Kidney glomerular epithelial cell (primary cell): ENCODE data around the gene POLE.
A peak's percentile ranks its signal among the peaks of the same experiment; 100 is the strongest.

ENCODE experiments used
- DNase-seq: peaks from one replicate; lab custom pipeline; 2025; lab: John Stamatoyannopoulos, UW

POLE gene

GRCh38 chr12:132657004-132657727 is 30.0 kb downstream of the POLE start:
- DNase-seq = no peak

- no peak for DNase-seq
Observed at GRCh38 chr12:132653567-132654290, 33.4 kb downstream of the POLE start.

DNA sequence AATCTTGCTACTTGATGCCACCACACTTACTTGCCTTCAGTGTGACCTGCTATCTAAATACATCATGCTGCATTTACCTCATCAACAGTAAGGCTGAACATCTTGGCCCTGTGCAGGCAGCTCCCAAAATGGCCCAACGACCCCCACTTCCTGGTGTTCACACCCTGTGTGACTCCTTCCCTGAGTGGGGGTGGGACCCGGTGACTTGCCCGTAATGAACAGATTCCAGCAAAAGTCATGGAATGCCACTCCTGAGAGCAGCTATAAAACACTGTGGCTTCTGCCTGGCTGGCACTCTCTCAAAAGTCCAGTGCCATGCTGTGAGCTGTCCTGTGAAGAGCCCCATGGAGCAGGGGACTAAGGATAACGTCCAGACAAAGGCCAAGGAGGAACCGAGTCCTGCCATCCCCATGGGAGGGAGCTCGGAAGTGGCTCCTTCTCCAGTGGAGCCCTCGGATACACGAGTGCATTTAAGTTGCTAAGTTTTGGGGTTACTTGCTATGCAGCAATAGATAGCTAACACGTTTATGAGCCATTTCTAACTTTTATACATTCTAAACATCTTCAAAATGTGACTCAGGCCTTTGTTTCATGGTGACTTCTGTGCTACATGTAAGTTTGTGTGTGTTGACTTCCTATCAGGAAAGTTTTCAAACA is 35.6 kb downstream of the POLE start:
- DNase-seq = no peak

GRCh38 chr12:132649226-132649945 is 37.8 kb downstream of the POLE start:
- DNase-seq = no peak

DNA sequence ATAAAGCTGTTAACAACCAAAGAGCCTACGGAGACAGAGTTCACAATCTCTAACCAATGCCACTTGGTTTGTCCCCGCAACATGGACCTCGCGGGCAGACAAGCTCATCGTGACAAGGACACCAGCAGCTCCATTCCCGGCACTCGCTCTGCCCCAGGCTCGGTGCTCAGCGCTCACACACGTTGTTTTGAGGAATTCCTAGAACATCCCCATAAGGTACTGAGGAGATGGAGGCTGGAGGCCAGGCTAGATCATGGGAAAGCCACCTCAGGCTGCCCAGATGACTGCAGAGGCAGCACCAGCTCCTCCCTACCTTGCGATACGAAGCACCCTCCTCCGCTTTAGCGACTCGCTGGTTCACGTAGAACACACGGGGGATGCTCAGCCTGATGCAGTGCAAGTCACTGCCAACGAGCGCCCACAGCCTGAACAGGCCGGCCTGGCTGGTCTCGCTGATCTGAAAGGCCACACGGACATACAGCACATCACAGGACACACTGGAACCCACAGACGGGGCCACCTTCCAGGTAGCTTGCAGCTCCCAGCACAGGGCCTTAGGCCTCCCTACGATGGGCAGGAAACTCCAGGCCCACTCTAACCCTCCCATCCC is 38.4 kb downstream of the POLE start:
- DNase-seq = no peak

GRCh38 chr12:132647858-132648257 is 39.3 kb downstream of the POLE start:
- DNase-seq = no peak

DNA sequence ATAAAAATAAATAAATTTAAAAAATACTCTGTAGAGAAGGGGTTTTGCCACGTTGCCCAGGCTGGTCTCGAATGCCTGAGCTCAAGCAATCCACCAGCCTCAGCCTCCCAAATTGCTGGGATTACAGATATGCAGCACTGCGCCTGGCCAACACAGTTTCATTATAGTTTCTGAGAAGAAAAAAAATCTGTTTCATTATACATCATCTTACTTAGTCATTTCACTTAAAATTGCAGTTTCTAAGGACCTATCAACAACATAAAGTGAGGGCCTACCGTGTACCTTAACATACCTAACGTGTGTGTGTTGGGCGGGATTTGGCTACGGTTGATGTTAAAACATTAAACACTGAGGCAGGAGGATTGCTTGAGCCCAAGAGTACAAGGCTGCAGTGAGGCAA is 40.3 kb downstream of the POLE start:
- no peak for DNase-seq

GRCh38 chr12:132642846-132643835 is 44.0 kb downstream of the POLE start:
- DNase-seq = no peak

DNA sequence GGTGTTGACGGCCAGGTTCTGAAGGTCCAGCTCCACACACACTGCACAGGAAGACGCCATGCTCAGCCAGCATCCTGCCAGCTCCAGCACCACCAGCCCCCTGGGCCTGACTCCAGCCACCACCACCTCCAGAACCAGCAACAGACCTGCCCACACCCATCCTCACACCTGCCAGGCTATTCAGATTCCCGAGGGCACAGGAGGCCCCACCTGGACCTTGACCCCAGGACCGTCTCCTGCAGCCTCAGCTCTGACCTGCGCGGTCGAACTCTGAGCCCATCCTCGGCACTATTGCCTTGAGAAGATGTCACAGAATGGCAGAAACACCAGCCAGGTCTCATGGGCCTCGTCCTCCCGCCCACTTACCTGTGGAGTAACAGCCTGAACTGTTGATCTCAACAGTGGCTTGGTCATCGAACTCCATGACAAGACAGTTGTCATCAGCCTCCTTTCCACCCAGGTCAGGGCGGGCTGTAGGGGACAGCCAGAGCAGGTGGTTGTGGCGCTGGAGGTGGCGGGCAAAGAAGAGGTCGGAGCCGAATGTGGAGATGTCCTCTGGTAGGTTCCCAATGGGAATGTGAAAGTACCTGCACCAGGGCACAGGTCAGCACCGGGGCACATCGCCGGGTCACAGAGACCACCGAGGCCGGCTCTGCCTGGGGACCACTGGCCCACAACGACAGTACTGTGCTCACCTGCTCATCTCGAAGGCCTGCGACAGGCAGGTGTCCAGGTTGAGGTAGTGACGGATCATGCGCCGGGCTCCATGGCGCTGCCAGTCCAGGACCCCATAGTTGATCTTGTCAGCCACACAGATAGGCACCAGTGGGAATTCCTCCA is 45.1 kb downstream of the POLE start:
- DNase-seq = no peak

- no peak for DNase-seq
Observed at GRCh38 chr12:132640936-132641335, 46.2 kb downstream of the POLE start.

- no peak for DNase-seq
Observed at GRCh38 chr12:132639956-132640520, 47.1 kb downstream of the POLE start.

DNA sequence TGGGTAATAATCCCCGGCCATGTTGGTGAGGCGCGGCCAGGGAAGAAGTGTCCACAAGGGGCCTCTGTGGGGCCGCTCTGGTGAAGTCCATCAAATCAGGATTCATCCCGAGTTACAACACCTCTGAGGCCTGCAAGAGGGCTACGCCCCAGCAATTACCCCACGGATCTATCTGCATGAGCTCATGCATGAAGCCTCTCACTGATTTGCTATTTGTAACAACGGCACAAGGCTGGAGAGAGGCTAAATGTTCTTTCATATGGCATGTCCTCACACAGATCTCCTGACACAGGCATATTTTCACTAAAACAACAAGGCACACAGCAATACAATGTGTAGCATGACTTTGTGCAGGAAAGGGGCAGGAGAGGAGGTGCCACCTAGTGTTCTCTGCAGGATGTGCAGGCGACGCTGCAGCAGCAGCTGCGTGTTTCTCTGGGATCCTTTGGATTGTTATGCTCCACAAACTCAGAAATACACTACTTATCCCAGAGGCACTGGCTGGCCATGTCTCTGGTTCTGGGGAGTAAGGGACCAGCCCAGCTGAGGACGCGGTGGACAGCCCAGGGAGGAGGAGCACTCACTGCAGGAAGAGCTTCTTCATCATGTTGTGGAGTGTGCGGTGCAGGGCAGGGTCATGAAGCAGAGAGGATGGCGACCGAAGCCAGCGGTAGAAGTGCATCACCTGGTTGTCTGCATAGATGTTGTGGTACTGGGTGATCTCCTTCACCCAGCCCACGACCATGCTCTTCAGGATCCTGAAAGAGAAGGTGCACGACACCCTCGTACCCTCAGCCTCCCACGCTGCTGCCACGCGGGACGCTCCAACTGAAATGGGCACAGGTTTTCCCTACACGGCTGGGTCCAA is 48.4 kb downstream of the POLE start:
- DNase-seq = peak; percentile 71

GRCh38 chr12:132637811-132638210 is 49.3 kb downstream of the POLE start:
- no peak for DNase-seq

DNA sequence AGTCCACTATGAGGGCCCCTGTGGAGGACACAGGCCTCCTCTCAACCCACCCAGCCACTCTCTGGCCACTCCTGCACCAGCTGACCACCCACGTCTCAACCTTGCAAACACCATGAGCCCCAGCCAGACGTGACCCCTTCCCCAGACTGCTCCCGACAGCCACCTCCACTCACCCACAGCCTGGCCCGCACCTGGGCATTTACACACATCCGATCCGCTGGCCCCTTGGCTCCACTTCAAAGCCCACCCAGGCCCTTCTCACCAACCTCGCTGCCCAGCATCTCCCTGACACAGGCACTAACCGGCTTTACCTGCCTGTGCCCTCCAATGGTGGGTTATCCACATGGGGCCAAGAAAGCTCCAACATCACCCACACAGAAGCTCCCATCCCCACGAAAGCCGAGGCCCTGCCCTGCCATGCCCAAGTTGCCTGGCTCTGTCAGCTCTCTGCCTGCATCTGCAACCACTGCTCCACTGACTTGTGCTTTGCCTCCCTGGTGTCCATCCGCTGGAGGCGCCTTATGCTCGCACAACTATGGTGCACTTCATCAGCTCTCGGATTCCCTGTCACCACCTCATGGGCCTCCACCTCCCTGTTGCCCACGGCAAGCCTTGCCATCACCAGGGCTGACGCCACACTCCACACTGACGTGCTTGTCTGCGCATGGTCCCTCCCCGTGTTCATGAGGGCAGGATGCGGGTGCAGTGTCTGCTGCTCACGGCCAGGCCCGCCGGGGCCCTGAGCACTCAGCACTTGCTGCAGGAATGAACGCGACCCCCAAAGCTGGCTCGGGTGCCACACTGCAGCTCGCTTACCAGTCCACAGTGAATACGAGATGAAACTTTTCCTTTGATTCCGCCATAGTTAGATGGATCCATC is 51.8 kb downstream of the POLE start:
- DNase-seq = no peak

- DNase-seq = no peak
Observed at GRCh38 chr12:132634411-132634990, 52.6 kb downstream of the POLE start.

DNA sequence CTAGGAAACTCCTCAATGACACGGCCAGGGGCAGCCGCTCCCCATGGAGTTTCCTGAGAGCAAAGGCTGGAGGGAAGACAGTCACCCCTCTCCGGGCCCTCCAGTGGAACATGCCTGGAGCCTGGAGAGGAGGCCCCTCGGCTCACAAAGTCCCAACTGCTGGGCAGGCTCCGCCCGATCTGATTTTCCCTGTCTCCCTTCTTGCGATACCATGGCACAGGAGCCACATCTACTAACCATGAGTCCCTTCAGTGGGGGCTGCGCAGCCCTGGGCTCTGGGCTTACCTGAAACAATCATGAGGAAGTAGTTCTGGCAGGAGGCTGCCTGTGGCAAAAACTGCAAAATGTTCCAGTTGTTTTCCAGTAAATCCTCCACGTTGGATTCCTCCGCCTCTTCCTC is 53.2 kb downstream of the POLE start:
- DNase-seq = no peak

DNA sequence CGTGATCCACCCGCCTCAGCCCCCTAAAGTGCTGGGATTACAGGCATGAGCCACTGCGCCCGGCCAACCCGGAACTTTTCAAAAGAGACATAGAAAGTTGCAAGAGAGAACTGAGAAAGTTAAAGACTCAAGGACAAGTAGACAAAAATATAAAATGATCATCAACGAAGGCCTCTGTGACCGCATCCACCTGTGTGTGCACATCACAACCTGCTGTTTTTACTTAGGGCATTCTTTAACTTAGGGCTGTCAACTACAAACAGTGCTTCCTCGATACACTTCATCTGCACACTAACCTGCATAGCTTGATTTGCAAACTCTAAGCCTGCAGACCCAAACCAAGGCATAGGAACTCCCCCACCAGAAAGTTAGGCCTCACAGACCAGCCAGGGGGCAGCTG is 53.7 kb downstream of the POLE start:
- no peak for DNase-seq
